Panc1 (cell line): ENCODE measurements around the gene IL1R2. TPM values are rescaled to one million over a fixed set of nuclear protein-coding genes. Genes with fewer than 3 reads are reported as not detected.

Source experiments
- ATAC-seq: fragments of 200-7000 bp; cut with Tn5 transposase; 2 replicates; pipeline ENCODE4 v1.9.1; 2020; ENCODE audit warnings: mild to moderate bottlenecking, moderate library complexity
- BruUV-seq: library from RNA; stranded (reverse); fragments of 400-500 nt; replicated peaks from 2 replicates; lab custom pipeline; 2021; lab: Mats Ljungman, UMichigan
- CTCF ChIA-PET: fragments of 300-600 bp; sonication (Branson Sonifier 250); formaldehyde crosslinking; loops from one replicate; lab custom pipeline; 2022; ENCODE audit warnings: antibody characterized with exemption; lab: Charles Lee
- POLR2A ChIA-PET: fragments of 300-600 bp; sonication (Branson Sonifier 250); formaldehyde crosslinking; loops from one replicate; lab custom pipeline; 2022; ENCODE audit warnings: antibody characterized with exemption; lab: Charles Lee
- DNase-seq: peaks from one replicate; pipeline ENCODE4 v3.0.0-alpha.2; 2010; ENCODE audit warnings: low read depth, low spot score
- H3K27ac ChIP-seq: 2 replicates; pipeline ENCODE4 v1.5.1; 2011; ENCODE audit warnings: mild to moderate bottlenecking, low read length, inconsistent platforms
- H3K27me3 ChIP-seq: fragments of 200-500 bp; sonication (Bioruptor generic); 2 replicates; pipeline ENCODE4 v1.6.0; 2014; ENCODE audit warnings: low read length, inconsistent platforms; ENCODE audit not compliant: control insufficient read depth, insufficient read depth
- H3K36me3 ChIP-seq: fragments of 200-500 bp; sonication (Bioruptor generic); 2 replicates; pipeline ENCODE4 v1.5.1; 2014; ENCODE audit warnings: inconsistent platforms, mild to moderate bottlenecking, low read length, moderate library complexity; ENCODE audit not compliant: control insufficient read depth, insufficient read depth
- H3K4me1 ChIP-seq: 2 replicates; pipeline ENCODE4 v1.5.1; 2011; ENCODE audit warnings: inconsistent platforms, mild to moderate bottlenecking, low read length, moderate library complexity; ENCODE audit not compliant: control insufficient read depth, insufficient read depth
- H3K4me3 ChIP-seq, 2 experiments: 2 replicates each; pipeline ENCODE4 v1.5.1; 2011 to 2012; ENCODE audit warnings: low read depth in 2 of 2, low read length in 2 of 2, mild to moderate bottlenecking in 2 of 2, inconsistent platforms in 1 of 2, moderate library complexity in 1 of 2
- H3K9me3 ChIP-seq: fragments of 200-500 bp; sonication (Bioruptor generic); 2 replicates; pipeline ENCODE4 v1.5.1; 2014; ENCODE audit warnings: low read depth, mild to moderate bottlenecking, inconsistent platforms, low read length, moderate library complexity; ENCODE audit not compliant: control insufficient read depth, insufficient read depth
- POLR2AphosphoS5 ChIP-seq: IDR thresholded peaks from 2 replicates; pipeline ENCODE4 v1.6.1; 2012; ENCODE audit warnings: mild to moderate bottlenecking, low read depth, low read length, moderate library complexity
- SIN3A ChIP-seq: IDR thresholded peaks from 2 replicates; pipeline ENCODE4 v1.6.1; 2012; ENCODE audit warnings: low read depth, mild to moderate bottlenecking, low read length, moderate library complexity, borderline replicate concordance; ENCODE audit not compliant: insufficient read depth
- TCF7L2 ChIP-seq: IDR thresholded peaks from 2 replicates; pipeline ENCODE4 v1.6.1; 2011; ENCODE audit warnings: mild to moderate bottlenecking, low read depth, low read length, inconsistent platforms
- in situ Hi-C: cut with HindIII; loops from 2 replicates; pipeline ENCODE4 v1.10.0; 2016; ENCODE audit warnings: low sequenced_read_pairs, low pct_unique_long_range_greater_than_20kb
- intact Hi-C: fragments of 100-400 bp; cut with micrococcal nuclease; formaldehyde crosslinking; loops from one replicate; pipeline ENCODE4 v1.10.0; 2022; ENCODE audit not compliant: unreplicated experiment
- total RNA-seq: library from RNA; stranded (reverse); gene quantifications from one replicate; pipeline ENCODE4 v1.2.1, GENCODE V29; 2021; ENCODE audit not compliant: unreplicated experiment
- TF ChIP-seq, protein P1 (sequence below): fragments of 450-650 bp; IDR thresholded peaks from 2 replicates; pipeline ENCODE4 v1.5.1; 2017; ENCODE audit warnings: mild to moderate bottlenecking
- TF ChIP-seq, protein P2 (sequence below), 2 experiments: IDR thresholded peaks; 2 replicates each; pipeline ENCODE4 v1.6.1; 2011 to 2012; ENCODE audit warnings: low read depth in 2 of 2, control low read depth in 1 of 2, low read length in 1 of 2, mild to moderate bottlenecking in 1 of 2, moderate library complexity in 1 of 2; ENCODE audit not compliant: insufficient read depth in 1 of 2

Gene IL1R2
- total RNA-seq, 1 experiment from 2014 or later, result 0.15 TPM

DNA sequence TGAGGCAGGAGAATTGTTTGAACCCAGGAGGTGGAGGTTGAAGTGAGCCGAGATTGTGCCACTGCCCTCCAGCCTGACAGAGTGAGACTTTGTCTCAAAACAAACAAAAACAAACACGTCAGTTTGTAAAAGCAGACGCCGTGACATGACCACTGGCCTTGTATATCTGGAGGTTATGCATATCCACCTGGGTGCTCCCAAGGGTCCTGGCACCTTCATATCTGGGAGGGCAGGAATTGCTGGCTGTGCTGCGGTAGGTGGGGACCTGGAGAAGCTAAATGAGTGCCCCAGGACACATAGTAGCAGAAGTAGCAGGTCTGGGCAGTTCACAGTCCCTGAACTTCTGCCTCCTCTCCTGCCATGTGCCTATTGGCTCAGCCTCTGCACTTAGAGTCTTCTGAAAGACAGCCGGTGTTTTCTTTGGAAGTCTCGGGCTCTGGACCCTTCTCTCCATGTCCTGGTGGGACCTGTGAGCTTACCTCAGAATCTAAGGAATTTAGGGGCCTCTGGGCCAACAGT is 30.9 kb upstream of the IL1R2 start:
- CTCF ChIA-PET, result no interaction called here
- no peaks in the 10 kb centered on the region for H3K36me3 ChIP-seq
- POLR2A ChIA-PET, result no interaction called here
- no peaks in the 10 kb centered on the region for H3K4me1 ChIP-seq
- DNase-seq, result no peak
- BruUV-seq, result no TSS peak
- H3K27me3 ChIP-seq, result no peaks in the 10 kb centered on the region
- intact Hi-C loops, result no loop called here
- TF ChIP-seq, protein P1, sequence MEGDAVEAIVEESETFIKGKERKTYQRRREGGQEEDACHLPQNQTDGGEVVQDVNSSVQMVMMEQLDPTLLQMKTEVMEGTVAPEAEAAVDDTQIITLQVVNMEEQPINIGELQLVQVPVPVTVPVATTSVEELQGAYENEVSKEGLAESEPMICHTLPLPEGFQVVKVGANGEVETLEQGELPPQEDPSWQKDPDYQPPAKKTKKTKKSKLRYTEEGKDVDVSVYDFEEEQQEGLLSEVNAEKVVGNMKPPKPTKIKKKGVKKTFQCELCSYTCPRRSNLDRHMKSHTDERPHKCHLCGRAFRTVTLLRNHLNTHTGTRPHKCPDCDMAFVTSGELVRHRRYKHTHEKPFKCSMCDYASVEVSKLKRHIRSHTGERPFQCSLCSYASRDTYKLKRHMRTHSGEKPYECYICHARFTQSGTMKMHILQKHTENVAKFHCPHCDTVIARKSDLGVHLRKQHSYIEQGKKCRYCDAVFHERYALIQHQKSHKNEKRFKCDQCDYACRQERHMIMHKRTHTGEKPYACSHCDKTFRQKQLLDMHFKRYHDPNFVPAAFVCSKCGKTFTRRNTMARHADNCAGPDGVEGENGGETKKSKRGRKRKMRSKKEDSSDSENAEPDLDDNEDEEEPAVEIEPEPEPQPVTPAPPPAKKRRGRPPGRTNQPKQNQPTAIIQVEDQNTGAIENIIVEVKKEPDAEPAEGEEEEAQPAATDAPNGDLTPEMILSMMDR, result no peak
- TF ChIP-seq POLR2AphosphoS5, result no peak
- no peak for TF ChIP-seq TCF7L2
- TF ChIP-seq SIN3A, result no peak
- no peaks in the 10 kb centered on the region for H3K9me3 ChIP-seq
- in situ Hi-C loops, result no loop called here
- H3K4me3 ChIP-seq, result no peak overlapping the region
- no peak for ATAC-seq
- no peak overlapping the region for H3K27ac ChIP-seq

DNA sequence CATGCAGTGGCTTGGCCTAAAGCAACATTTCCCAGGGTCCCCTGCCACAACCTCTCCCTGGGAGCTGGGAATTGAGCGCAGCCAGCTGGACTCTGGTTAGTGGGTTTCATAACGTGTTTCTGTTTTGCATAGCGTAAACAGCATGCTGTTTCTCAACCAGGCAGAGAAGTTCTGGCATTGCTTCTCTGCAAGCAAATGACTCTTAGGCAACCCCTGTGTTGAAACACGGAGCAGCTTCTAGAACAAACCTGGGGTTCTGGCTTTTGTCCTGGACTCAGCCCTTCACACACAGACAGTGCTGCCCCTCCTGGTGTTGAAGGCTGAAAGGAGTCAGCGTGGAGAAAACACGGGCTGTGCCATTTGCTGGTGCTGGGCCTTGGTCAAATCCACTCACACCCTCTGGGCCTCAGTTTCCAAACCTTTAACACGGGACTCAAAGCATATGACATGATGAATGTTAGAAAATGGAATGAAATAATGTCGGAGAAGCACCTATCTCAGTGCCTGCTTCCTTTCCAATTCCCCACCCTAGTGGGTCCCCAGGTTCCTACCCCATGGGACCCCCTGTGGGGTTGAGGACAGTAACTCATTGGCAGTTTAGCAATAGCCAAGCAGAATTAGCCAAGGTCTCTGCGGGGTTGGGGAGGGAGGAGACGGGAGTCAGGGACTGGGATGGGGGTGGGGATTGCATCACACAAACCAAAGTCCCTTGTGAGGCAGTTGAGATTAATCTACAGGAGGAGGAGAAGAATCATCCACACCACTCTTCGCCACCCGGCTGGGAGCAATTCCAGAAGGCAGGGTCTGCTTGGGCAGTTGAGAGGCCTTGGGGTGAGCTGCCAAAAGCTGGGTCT is 30.2 kb upstream of the IL1R2 start:
- TF ChIP-seq TCF7L2 (no peak), POLR2AphosphoS5 (no peak), SIN3A (no peak)
- TF ChIP-seq, protein P1, result no peak
- TF ChIP-seq, protein P2, sequence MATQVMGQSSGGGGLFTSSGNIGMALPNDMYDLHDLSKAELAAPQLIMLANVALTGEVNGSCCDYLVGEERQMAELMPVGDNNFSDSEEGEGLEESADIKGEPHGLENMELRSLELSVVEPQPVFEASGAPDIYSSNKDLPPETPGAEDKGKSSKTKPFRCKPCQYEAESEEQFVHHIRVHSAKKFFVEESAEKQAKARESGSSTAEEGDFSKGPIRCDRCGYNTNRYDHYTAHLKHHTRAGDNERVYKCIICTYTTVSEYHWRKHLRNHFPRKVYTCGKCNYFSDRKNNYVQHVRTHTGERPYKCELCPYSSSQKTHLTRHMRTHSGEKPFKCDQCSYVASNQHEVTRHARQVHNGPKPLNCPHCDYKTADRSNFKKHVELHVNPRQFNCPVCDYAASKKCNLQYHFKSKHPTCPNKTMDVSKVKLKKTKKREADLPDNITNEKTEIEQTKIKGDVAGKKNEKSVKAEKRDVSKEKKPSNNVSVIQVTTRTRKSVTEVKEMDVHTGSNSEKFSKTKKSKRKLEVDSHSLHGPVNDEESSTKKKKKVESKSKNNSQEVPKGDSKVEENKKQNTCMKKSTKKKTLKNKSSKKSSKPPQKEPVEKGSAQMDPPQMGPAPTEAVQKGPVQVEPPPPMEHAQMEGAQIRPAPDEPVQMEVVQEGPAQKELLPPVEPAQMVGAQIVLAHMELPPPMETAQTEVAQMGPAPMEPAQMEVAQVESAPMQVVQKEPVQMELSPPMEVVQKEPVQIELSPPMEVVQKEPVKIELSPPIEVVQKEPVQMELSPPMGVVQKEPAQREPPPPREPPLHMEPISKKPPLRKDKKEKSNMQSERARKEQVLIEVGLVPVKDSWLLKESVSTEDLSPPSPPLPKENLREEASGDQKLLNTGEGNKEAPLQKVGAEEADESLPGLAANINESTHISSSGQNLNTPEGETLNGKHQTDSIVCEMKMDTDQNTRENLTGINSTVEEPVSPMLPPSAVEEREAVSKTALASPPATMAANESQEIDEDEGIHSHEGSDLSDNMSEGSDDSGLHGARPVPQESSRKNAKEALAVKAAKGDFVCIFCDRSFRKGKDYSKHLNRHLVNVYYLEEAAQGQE (IDR thresholded peaks at IDR 0.05; ENCODE audit: insufficient read depth in 1 of 2, low read depth in 2 of 2, low read length in 1 of 2), result no peak
- H3K4me3 ChIP-seq, result no peak overlapping the region
- CTCF ChIA-PET, result no interaction called here
- no peaks in the 10 kb centered on the region for H3K27me3 ChIP-seq
- H3K27ac ChIP-seq, result no peak overlapping the region
- no peaks in the 10 kb centered on the region for H3K9me3 ChIP-seq
- no peak for DNase-seq
- intact Hi-C loops, result no loop called here
- H3K4me1 ChIP-seq, result no peaks in the 10 kb centered on the region
- POLR2A ChIA-PET, result no interaction called here
- BruUV-seq, result no TSS peak
- no peaks in the 10 kb centered on the region for H3K36me3 ChIP-seq
- ATAC-seq, result no peak
- in situ Hi-C loops, result no loop called here
